Gastrocnemius medialis (tissue), 4 donors: Measurements from ENCODE around the gene ZMIZ2.

ENCODE experiments used
- POLR2A ChIP-seq, 2 donors: fragments of 450-650 bp; IDR thresholded peaks; one replicate each; pipeline ENCODE4 v1.6.1; 2017; ENCODE audit warnings: antibody characterized with exemption in 2 of 2, mild to moderate bottlenecking in 2 of 2, moderate library complexity in 2 of 2
- TF ChIP-seq, protein P1 (sequence below), 5 experiments: fragments of 450-650 bp in 3 of 5; fragments of 200-600 bp in 2 of 5; sonication (generic) in 2 of 5; IDR thresholded peaks in 4 of 5; conservative IDR thresholded peaks in 1 of 5; 1 replicate in 4 of 5; 2 replicates in 1 of 5; pipeline ENCODE4 v1.5.1; 2016 to 2019; ENCODE audit warnings: antibody characterized with exemption in 5 of 5, mild to moderate bottlenecking in 3 of 5, moderate library complexity in 3 of 5

- TF ChIP-seq, protein P1, sequence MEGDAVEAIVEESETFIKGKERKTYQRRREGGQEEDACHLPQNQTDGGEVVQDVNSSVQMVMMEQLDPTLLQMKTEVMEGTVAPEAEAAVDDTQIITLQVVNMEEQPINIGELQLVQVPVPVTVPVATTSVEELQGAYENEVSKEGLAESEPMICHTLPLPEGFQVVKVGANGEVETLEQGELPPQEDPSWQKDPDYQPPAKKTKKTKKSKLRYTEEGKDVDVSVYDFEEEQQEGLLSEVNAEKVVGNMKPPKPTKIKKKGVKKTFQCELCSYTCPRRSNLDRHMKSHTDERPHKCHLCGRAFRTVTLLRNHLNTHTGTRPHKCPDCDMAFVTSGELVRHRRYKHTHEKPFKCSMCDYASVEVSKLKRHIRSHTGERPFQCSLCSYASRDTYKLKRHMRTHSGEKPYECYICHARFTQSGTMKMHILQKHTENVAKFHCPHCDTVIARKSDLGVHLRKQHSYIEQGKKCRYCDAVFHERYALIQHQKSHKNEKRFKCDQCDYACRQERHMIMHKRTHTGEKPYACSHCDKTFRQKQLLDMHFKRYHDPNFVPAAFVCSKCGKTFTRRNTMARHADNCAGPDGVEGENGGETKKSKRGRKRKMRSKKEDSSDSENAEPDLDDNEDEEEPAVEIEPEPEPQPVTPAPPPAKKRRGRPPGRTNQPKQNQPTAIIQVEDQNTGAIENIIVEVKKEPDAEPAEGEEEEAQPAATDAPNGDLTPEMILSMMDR (IDR thresholded peaks at IDR 0.05 in 4 of 5, conservative IDR thresholded peaks at IDR 0.05 in 1 of 5) = no peak
- no peak for TF ChIP-seq POLR2A (IDR thresholded peaks at IDR 0.05)
These were observed 24.2 kb downstream of the ZMIZ2 start for GRCh38 chr7:44772867-44773266.
